MM.1S (cell line): ENCODE results near the gene UBLCP1.

Experiments used
- CTCF ChIP-seq: fragments of 300-600 bp; sonication (generic); IDR thresholded peaks from 2 replicates; pipeline ENCODE4 v1.5.1; 2016; ENCODE audit warnings: antibody characterized with exemption, low read length, mixed read lengths
- EZH2 ChIP-seq: fragments of 300-600 bp; sonication (generic); optimal IDR thresholded peaks from 2 replicates; pipeline ENCODE3; 2017; ENCODE audit warnings: low read depth, mild to moderate bottlenecking, antibody characterized with exemption, low read length, mixed read lengths
- EZH2phosphoT487 ChIP-seq: fragments of 300-600 bp; sonication (generic); IDR thresholded peaks from 2 replicates; pipeline ENCODE4 v1.6.1; 2018; ENCODE audit warnings: antibody characterized with exemption, low read length

GRCh38 chr5:159218595-159219023 is 44.5 kb upstream of the UBLCP1 start:
- TF ChIP-seq EZH2 (no peak), CTCF (no peak), EZH2phosphoT487 (no peak)
